Fibroblast of the aortic adventitia (primary cell): ENCODE measurements around the gene BAD. TPM values are rescaled to one million over a fixed set of nuclear protein-coding genes. Genes with fewer than 3 reads are reported as not detected.

Experiments used
- DNase-seq: peaks from one replicate; pipeline ENCODE4 v3.0.0-alpha.2; 2010; ENCODE audit warnings: low read depth
- H3K4me3 ChIP-seq: 2 replicates; pipeline ENCODE4 v1.5.1; 2011; ENCODE audit warnings: low read depth, mild to moderate bottlenecking, control low read depth, low read length, moderate library complexity
- CTCF ChIP-seq: IDR thresholded peaks from 2 replicates; pipeline ENCODE4 v1.5.1; 2011; ENCODE audit warnings: mild to moderate bottlenecking, low read length, control low read depth, inconsistent platforms; ENCODE audit not compliant: insufficient read depth
- total RNA-seq: library from RNA; depleted of rRNA; stranded (reverse); fragments of >200 nt; gene quantifications from 2 replicates; pipeline ENCODE4 v1.2.3, GENCODE V29; 2012; ENCODE audit warnings: low replicate concordance

Gene BAD
- total RNA-seq, 1 donor = 69.6 TPM

GRCh38 chr11:64259533-64260067, 24.9 kb downstream of the BAD start:
- TF ChIP-seq CTCF = no peak
- DNase-seq = no peak
- no peak overlapping the region for H3K4me3 ChIP-seq

DNA sequence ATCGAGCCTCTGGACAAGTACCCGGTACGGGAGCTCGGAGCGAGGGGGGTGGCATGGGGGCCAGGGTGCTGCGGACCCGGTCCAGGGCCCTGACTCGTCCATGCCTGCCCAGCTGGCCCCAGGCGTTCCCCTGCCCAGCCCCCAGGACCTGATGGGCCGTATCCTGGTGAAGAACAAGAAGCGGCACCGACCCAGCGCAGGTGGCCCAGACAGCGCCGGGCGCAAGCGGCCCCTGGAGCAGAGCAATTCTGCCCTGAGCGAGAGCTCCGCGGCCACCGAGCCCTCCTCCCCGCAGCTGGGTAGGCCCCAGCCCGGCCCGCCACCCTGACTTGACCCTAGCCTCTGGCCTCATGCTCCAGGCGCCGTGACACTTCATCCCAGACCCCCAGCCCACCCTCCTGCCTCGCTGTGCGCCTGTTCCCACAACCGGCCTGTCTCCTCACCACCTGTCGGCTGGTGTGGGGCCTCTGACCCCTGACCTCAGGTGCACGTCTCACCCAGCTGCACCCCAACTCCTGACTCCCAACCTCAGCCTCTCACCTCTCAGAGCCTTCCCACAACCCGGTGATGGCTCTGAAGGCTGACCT, 25.4 kb downstream of the BAD start:
- DNase-seq = no peak
- TF ChIP-seq CTCF = no peak
- H3K4me3 ChIP-seq = no peak overlapping the region

GRCh38 chr11:64258356-64258755, 26.1 kb downstream of the BAD start:
- H3K4me3 ChIP-seq = no peak overlapping the region
- DNase-seq = no peak
- no peak for TF ChIP-seq CTCF

GRCh38 chr11:64256300-64256699, 28.2 kb downstream of the BAD start:
- TF ChIP-seq CTCF = no peak
- H3K4me3 ChIP-seq = no peak overlapping the region
- no peak for DNase-seq

DNA sequence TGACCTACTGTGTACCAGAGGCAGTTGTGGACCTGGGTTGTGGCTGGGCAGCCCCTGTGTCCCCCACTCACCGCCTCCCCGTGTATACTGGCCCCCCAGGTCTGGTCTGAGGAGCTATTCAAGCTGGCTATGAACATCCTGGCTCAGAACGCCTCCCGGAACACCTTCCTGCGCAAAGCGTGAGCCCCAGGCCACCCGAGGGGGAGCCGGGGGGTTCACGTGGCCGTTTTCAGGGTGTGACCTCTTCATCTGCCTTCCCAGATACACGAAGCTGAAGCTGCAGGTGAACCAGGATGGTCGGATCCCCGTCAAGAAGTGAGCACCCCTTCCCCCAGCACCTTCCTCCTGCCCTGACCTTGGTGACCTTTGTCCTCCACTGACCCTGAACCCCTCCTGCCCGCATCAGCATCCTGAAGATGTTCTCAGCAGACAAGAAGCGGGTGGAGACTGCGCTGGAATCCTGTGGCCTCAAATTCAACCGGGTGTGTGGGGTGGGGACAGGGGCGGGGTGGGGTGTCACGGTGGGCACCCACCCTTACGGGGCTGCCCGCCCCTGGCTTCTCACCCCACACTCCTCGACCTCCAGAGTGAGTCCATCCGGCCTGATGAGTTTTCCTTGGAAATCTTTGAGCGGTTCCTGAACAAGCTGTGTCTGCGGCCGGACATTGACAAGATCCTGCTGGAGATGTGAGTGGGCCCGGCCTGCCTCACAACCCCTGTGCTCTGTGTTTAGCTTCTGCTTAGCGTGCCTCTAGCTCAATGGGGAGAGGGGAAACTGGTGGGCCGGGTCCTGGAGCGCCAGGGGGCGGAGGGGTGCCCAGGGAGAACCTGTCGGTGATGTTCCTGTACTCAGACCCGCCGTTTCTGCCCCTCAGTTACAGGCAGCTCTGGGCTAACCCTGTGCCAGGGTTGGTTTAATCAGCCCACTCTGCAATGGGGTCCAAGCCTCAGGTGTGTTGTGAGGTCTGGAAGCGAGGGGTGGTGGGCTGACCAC, 29.0 kb downstream of the BAD start:
- H3K4me3 ChIP-seq = no peak overlapping the region
- no peak for TF ChIP-seq CTCF
- no peak for DNase-seq

GRCh38 chr11:64254326-64254725, 30.1 kb downstream of the BAD start:
- TF ChIP-seq CTCF = no peak
- DNase-seq = no peak
- H3K4me3 ChIP-seq = no peak overlapping the region
